Karpas-422 (cell line): Measurements from ENCODE around the gene FAM234A. TPM values are rescaled to one million over a fixed set of nuclear protein-coding genes. Genes with fewer than 3 reads are reported as not detected.
"Not testable (repeated sequence)": the region's sequence is repeated elsewhere in the genome, so short reads cannot be mapped to it uniquely, and the experiment has no call there.

Experiments used
- DNase-seq: peaks from one replicate; pipeline ENCODE4 v3.0.0-alpha.2; 2015
- H2AFZ ChIP-seq: fragments of 200-600 bp; sonication (generic); 2 replicates; pipeline ENCODE4 v1.6.1; 2014; ENCODE audit warnings: antibody characterized with exemption, low read length, mixed read lengths
- H3K27ac ChIP-seq: fragments of 200-600 bp; sonication (generic); 2 replicates; pipeline ENCODE4 v1.5.1; 2014; ENCODE audit warnings: mild to moderate bottlenecking, low read length, moderate library complexity
- H3K27me3 ChIP-seq: fragments of 200-600 bp; sonication (generic); 2 replicates; pipeline ENCODE4 v1.6.1; 2014; ENCODE audit warnings: low read length, mixed read lengths
- H3K36me3 ChIP-seq: fragments of 200-600 bp; sonication (generic); 2 replicates; pipeline ENCODE4 v1.6.1; 2014; ENCODE audit warnings: low read length, mixed read lengths; ENCODE audit not compliant: insufficient read depth
- H3K4me1 ChIP-seq: fragments of 200-600 bp; sonication (generic); 2 replicates; pipeline ENCODE4 v1.6.1; 2014; ENCODE audit warnings: mild to moderate bottlenecking, low read length, mixed read lengths
- H3K4me2 ChIP-seq: fragments of 200-600 bp; sonication (generic); 2 replicates; pipeline ENCODE4 v1.6.1; 2014; ENCODE audit warnings: low read length, low read depth, mild to moderate bottlenecking; ENCODE audit not compliant: poor library complexity, severe bottlenecking
- H3K4me3 ChIP-seq: fragments of 200-600 bp; sonication (generic); 2 replicates; pipeline ENCODE4 v1.5.1; 2014; ENCODE audit warnings: mild to moderate bottlenecking, antibody characterized with exemption, low read length, mixed read lengths
- H3K79me2 ChIP-seq: fragments of 200-600 bp; sonication (generic); 2 replicates; pipeline ENCODE4 v1.6.1; 2014; ENCODE audit warnings: mild to moderate bottlenecking, low read length, mixed read lengths
- H3K9ac ChIP-seq: fragments of 200-600 bp; sonication (generic); 2 replicates; pipeline ENCODE4 v1.6.0; 2014; ENCODE audit warnings: low read length
- H3K9me2 ChIP-seq: fragments of 200-600 bp; sonication (generic), shearing (Covaris generic); replicated peaks from 2 replicates; pipeline ENCODE4 v1.6.0; 2014; ENCODE audit warnings: mild to moderate bottlenecking, low read length, moderate library complexity; ENCODE audit not compliant: insufficient read depth
- H3K9me3 ChIP-seq: fragments of 300-700, 200-600 bp; sonication (generic); 2 replicates; pipeline ENCODE4 v1.6.1; 2014; ENCODE audit warnings: low read length, mixed read lengths
- H4K20me1 ChIP-seq: fragments of 200-600 bp; sonication (generic); 2 replicates; pipeline ENCODE4 v1.6.1; 2014; ENCODE audit warnings: mild to moderate bottlenecking, antibody characterized with exemption, low read length, low read depth; ENCODE audit not compliant: insufficient read depth
- total RNA-seq: library from RNA; depleted of rRNA; stranded (reverse); fragments of >200 nt; shearing (Covaris generic); gene quantifications from 2 replicates; pipeline ENCODE4 v1.2.3, GENCODE V29; 2014; ENCODE audit warnings: low replicate concordance

Gene FAM234A
- total RNA-seq, 1 experiment from 2014 or later, result 12.2 TPM

GRCh38 chr16:193441-193840, 41.2 kb upstream of the FAM234A start:
- no peaks in the 10 kb centered on the region for H3K27me3 ChIP-seq
- 0 out of 2 replicates have a peak, but pooled peaks cover 4% of the 10 kb centered on the region for H4K20me1 ChIP-seq
- no peak overlapping the region for H3K4me3 ChIP-seq
- no peak for DNase-seq
- H3K36me3 ChIP-seq, result peaks cover 45% of the 10 kb centered on the region
- no peaks in the 10 kb centered on the region for H3K4me1 ChIP-seq
- no peak overlapping the region for H3K4me2 ChIP-seq
- H2AFZ ChIP-seq, result no peak overlapping the region
- no peak overlapping the region for H3K9ac ChIP-seq
- H3K79me2 ChIP-seq, result no peaks in the 10 kb centered on the region
- no peaks in the 10 kb centered on the region for H3K9me3 ChIP-seq
- H3K27ac ChIP-seq, result no peak overlapping the region
- no peaks in the 10 kb centered on the region for H3K9me2 ChIP-seq

- H2AFZ ChIP-seq, result no peak overlapping the region
- H3K79me2 ChIP-seq, result no peaks in the 10 kb centered on the region
- H3K9me3 ChIP-seq, result no peaks in the 10 kb centered on the region
- no peaks in the 10 kb centered on the region for H3K4me1 ChIP-seq
- no peaks in the 10 kb centered on the region for H3K9me2 ChIP-seq
- H4K20me1 ChIP-seq, result 0 out of 2 replicates have a peak, but pooled peaks cover 4% of the 10 kb centered on the region
- no peak overlapping the region for H3K4me2 ChIP-seq
- no peak overlapping the region for H3K4me3 ChIP-seq
- no peak overlapping the region for H3K27ac ChIP-seq
- no peak for DNase-seq
- no peak overlapping the region for H3K9ac ChIP-seq
- H3K27me3 ChIP-seq, result no peaks in the 10 kb centered on the region
- peaks cover 42% of the 10 kb centered on the region for H3K36me3 ChIP-seq
Observed at GRCh38 chr16:194516-194915, 40.1 kb upstream of the FAM234A start.

DNA sequence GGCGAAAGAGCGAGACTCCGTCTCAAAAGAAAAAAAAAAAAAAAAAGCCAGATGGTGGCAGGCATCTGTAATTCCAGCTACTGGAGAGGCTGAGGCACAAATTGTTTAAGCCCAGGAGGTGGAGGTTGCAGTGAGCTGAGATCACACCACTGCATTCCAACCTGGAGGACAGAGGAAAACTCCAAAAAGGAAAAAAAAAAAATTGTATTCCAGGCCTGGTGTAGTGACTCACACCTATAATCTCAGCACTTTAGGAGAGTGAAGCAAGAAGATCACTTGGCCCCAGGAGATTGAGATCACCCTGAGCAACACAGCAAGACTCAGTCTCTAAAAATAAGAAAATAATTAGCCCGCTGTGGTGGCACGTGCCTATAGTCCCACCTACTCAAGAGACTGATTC, 34.2 kb upstream of the FAM234A start:
- Histone ChIP-seq H3K4me3 (no peak overlapping the region), H3K27ac (no peak overlapping the region), H2AFZ (no peak overlapping the region), H3K9me2 (no peaks in the 10 kb centered on the region), H3K9ac (no peak overlapping the region), H3K9me3 (no peaks in the 10 kb centered on the region), H3K27me3 (no peaks in the 10 kb centered on the region), H3K4me2 (no peak overlapping the region), H3K36me3 (peaks cover 40% of the 10 kb centered on the region), H4K20me1 (0 out of 2 replicates have a peak, but pooled peaks cover 8% of the 10 kb centered on the region), H3K79me2 (0 out of 2 replicates have a peak, but pooled peaks cover 4% of the 10 kb centered on the region), H3K4me1 (no peaks in the 10 kb centered on the region)
- DNase-seq, result no peak

- Histone ChIP-seq H3K9me3 (no peaks in the 10 kb centered on the region), H3K36me3 (peaks cover 43% of the 10 kb centered on the region), H4K20me1 (0 out of 2 replicates have a peak, but pooled peaks cover 4% of the 10 kb centered on the region), H3K27me3 (no peaks in the 10 kb centered on the region), H3K9me2 (no peaks in the 10 kb centered on the region), H2AFZ (no peak overlapping the region), H3K4me2 (no peak overlapping the region), H3K79me2 (peaks cover 7% of the 10 kb centered on the region; the same call in 1 of the 2 replicates), H3K27ac (no peak overlapping the region), H3K4me3 (no peak overlapping the region), H3K9ac (no peak overlapping the region), H3K4me1 (no peaks in the 10 kb centered on the region)
- DNase-seq, result no peak
Observed at GRCh38 chr16:203246-203645, 31.4 kb upstream of the FAM234A start.

- H3K9ac ChIP-seq, DNase-seq, H3K27me3 ChIP-seq, H3K9me2 ChIP-seq, H4K20me1 ChIP-seq, H3K4me2 ChIP-seq, H3K4me3 ChIP-seq, H3K4me1 ChIP-seq, H2AFZ ChIP-seq, H3K27ac ChIP-seq, H3K9me3 ChIP-seq: not testable (repeated sequence)
- Histone ChIP-seq H3K79me2 (peaks cover 14% of the 10 kb centered on the region), H3K36me3 (peaks cover 43% of the 10 kb centered on the region)
Observed at GRCh38 chr16:204046-204445, 30.6 kb upstream of the FAM234A start.

GRCh38 chr16:209359-209758, 25.3 kb upstream of the FAM234A start:
- Histone ChIP-seq H4K20me1 (peaks cover 21% of the 10 kb centered on the region), H3K36me3 (peaks cover 49% of the 10 kb centered on the region), H3K79me2 (peaks cover 44% of the 10 kb centered on the region)
- not testable (repeated sequence) for H3K27me3 ChIP-seq, DNase-seq, H3K9me2 ChIP-seq, H3K4me2 ChIP-seq, H3K27ac ChIP-seq, H3K9ac ChIP-seq, H3K4me1 ChIP-seq, H3K9me3 ChIP-seq, H3K4me3 ChIP-seq, H2AFZ ChIP-seq

DNA sequence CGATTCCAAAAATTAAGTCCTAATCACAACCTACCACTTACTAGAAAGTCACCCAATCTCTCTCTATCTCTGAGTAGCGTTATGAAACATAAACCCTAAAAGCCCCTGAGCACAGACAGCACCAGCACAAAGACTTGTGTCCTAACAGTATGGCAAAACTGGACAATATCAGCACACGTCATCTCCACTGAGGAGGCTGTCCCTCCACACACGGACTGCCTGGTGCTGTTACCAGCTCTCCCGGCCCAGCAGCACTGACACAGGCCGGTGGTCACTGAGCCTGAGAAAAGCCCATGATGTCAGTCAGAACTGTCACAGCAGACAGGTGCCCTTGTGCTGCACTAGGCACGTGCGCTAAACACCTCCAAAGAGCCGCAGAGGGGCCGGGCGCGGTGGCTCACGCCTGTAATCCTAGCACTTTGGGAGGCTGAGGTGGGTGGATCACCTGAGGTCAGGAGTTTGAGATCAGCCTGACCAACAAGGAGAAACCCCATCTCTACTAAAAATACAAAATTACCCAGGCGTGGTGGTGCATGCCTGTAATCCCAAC, 22.9 kb upstream of the FAM234A start:
- H3K79me2 ChIP-seq, result peaks cover 49% of the 10 kb centered on the region
- H3K36me3 ChIP-seq, result peaks cover 33% of the 10 kb centered on the region; the same call in 1 of the 2 replicates

GRCh38 chr16:212999-213398, 21.6 kb upstream of the FAM234A start:
- DNase-seq, result no peak
- Histone ChIP-seq H3K79me2 (peaks cover 56% of the 10 kb centered on the region), H3K9me2 (no peaks in the 10 kb centered on the region), H4K20me1 (peaks cover 17% of the 10 kb centered on the region), H3K4me2 (no peak overlapping the region), H3K27ac (no peak overlapping the region), H3K9me3 (no peaks in the 10 kb centered on the region), H3K4me3 (no peak overlapping the region), H2AFZ (no peak overlapping the region), H3K27me3 (no peaks in the 10 kb centered on the region), H3K36me3 (peaks cover 33% of the 10 kb centered on the region; the same call in 1 of the 2 replicates), H3K4me1 (no peaks in the 10 kb centered on the region), H3K9ac (no peak overlapping the region)

More for the DNA sequence above, 22.9 kb upstream of the FAM234A start:
- H3K27me3 ChIP-seq, H3K9me2 ChIP-seq, H3K4me3 ChIP-seq, H2AFZ ChIP-seq, H3K4me1 ChIP-seq, H3K9me3 ChIP-seq, H3K9ac ChIP-seq, H3K27ac ChIP-seq, H3K4me2 ChIP-seq, DNase-seq: not testable (repeated sequence)
- peaks cover 17% of the 10 kb centered on the region for H4K20me1 ChIP-seq
